GM19452 (cell line): ENCODE measurements around the gene PTPRF.

Source experiments
- ATAC-seq: cut with Tn5 transposase; IDR thresholded peaks from one replicate; pipeline ENCODE4 v1.9.1; 2021; ENCODE audit not compliant: unreplicated experiment

Gene PTPRF

GRCh38 chr1:43600033-43601020 is 69.6 kb downstream of the PTPRF start:
- ATAC-seq, result no peak

GRCh38 chr1:43602990-43603389 is 72.3 kb downstream of the PTPRF start:
- no peak for ATAC-seq

GRCh38 chr1:43604192-43604591 is 73.5 kb downstream of the PTPRF start:
- no peak for ATAC-seq

- no peak for ATAC-seq
These were observed 74.5 kb downstream of the PTPRF start for GRCh38 chr1:43605157-43605556.

GRCh38 chr1:43605766-43606165 is 75.1 kb downstream of the PTPRF start:
- ATAC-seq, result no peak

- no peak for ATAC-seq
These were observed 75.9 kb downstream of the PTPRF start for GRCh38 chr1:43606624-43607023.

GRCh38 chr1:43608827-43609226 is 78.1 kb downstream of the PTPRF start:
- ATAC-seq, result no peak

- ATAC-seq, result no peak
These were observed 79.7 kb downstream of the PTPRF start for GRCh38 chr1:43610339-43610738.

GRCh38 chr1:43611950-43612349 is 81.3 kb downstream of the PTPRF start:
- ATAC-seq, result no peak

- no peak for ATAC-seq
These were observed 81.7 kb downstream of the PTPRF start for GRCh38 chr1:43612406-43612805.

- ATAC-seq, result no peak
These were observed 82.6 kb downstream of the PTPRF start for GRCh38 chr1:43613075-43613942.

GRCh38 chr1:43614211-43614610 is 83.5 kb downstream of the PTPRF start:
- no peak for ATAC-seq

- ATAC-seq, result no peak
These were observed 84.2 kb downstream of the PTPRF start for GRCh38 chr1:43614891-43615290.

GRCh38 chr1:43616383-43616782 is 85.7 kb downstream of the PTPRF start:
- no peak for ATAC-seq

- no peak for ATAC-seq
These were observed 86.3 kb downstream of the PTPRF start for GRCh38 chr1:43617011-43617410.

GRCh38 chr1:43617668-43618067 is 87.0 kb downstream of the PTPRF start:
- ATAC-seq, result no peak

- ATAC-seq, result no peak
These were observed 88.0 kb downstream of the PTPRF start for GRCh38 chr1:43618521-43619313.

GRCh38 chr1:43619314-43619790 is 88.7 kb downstream of the PTPRF start:
- no peak for ATAC-seq

GRCh38 chr1:43619996-43620920 is 89.6 kb downstream of the PTPRF start:
- ATAC-seq, result no peak

- no peak for ATAC-seq
These were observed 90.3 kb downstream of the PTPRF start for GRCh38 chr1:43620956-43621355.
